ENCODE results near the gene STIM1. TPM values are rescaled to one million over a fixed set of nuclear protein-coding genes. Genes with fewer than 3 reads are reported as not detected.

The STIM1 gene
- total and polyA plus RNA-seq, 10 of the 15 experiments (the other 5 are each of a cell fraction or from before 2014, with no cell fraction given): 8.6 to 57.7 (median 29.3) TPM

- TF ChIP-seq ZBTB4 (CRISPR knock-in tag; IDR thresholded peaks at IDR 0.05) (no peak), ESRRA (IDR thresholded peaks at IDR 0.05; ENCODE audit: low read length) (peak; percentile 24; the same call in 1 of the 2 replicates), FOS (IDR thresholded peaks at IDR 0.05; ENCODE audit: borderline replicate concordance, extremely low read depth, insufficient read length) (no peak), YY1 (IDR thresholded peaks at IDR 0.05; ENCODE audit: low read depth, low read length) (peak; percentile 100), NRF1 (conservative IDR thresholded peaks at IDR 0.05; ENCODE audit: low read depth, low read length) (no peak), BCL11A (IDR thresholded peaks at IDR 0.05; ENCODE audit: low read depth, low read length) (no peak), PRDM15 (CRISPR knock-in tag; IDR thresholded peaks at IDR 0.05) (no peak), KDM1A (IDR thresholded peaks at IDR 0.05; ENCODE audit: borderline replicate concordance) (no peak), HDGF (IDR thresholded peaks at IDR 0.05) (peak; percentile 74; the same call in 1 of the 2 replicates), TARDBP (IDR thresholded peaks at IDR 0.05; ENCODE audit: borderline replicate concordance) (peak; percentile 95), HSF1 (IDR thresholded peaks at IDR 0.05; ENCODE audit: low read depth, low read length) (0 out of 2 replicates have a peak, but pooled peaks have one; percentile 17), KLF5 (IDR thresholded peaks at IDR 0.05; ENCODE audit: partially characterized antibody) (peak; percentile 87), STAT3 (IDR thresholded peaks at IDR 0.05; ENCODE audit: low read depth, low read length) (no peak; the same call in 1 of the 2 replicates), SIX5 (IDR thresholded peaks at IDR 0.05; ENCODE audit: low read depth, low read length, severe bottlenecking) (peak; percentile 78), SP1 (IDR thresholded peaks at IDR 0.05; ENCODE audit: low read depth, low read length) (peak; percentile 73), SMAD1 (IDR thresholded peaks at IDR 0.05; ENCODE audit: low read depth, partially characterized antibody) (no peak), RCOR1 (conservative IDR thresholded peaks at IDR 0.05; ENCODE audit: low read depth, low read length) (no peak), PAX8 (IDR thresholded peaks at IDR 0.05) (peak; percentile 50; the same call in 1 of the 2 replicates), DPF2 (IDR thresholded peaks at IDR 0.05) (peak; percentile 57), NR2C2 (IDR thresholded peaks at IDR 0.05; ENCODE audit: borderline replicate concordance, control insufficient read depth, insufficient read length, low read depth) (no peak), MYB (IDR thresholded peaks at IDR 0.05; ENCODE audit: borderline replicate concordance, low read depth, low read length) (no peak), IRF4 (IDR thresholded peaks at IDR 0.05; ENCODE audit: low read depth, low read length) (0 out of 2 replicates have a peak, but pooled peaks have one; percentile 20), NBN (IDR thresholded peaks at IDR 0.05) (peak; percentile 100)
These were observed 239.2 kb downstream of the STIM1 start, which contains the start of gene RRM1 (continued) for GRCh38 chr11:4094348-4095291.

Measured in GM12878 (cell line).